GM18867 (cell line): ENCODE measurements around the gene OSBPL5.

Experiments used
- ATAC-seq: cut with Tn5 transposase; IDR thresholded peaks from one replicate; pipeline ENCODE4 v1.9.1; 2021; ENCODE audit warnings: mild to moderate bottlenecking, moderate library complexity; ENCODE audit not compliant: unreplicated experiment

The OSBPL5 gene

GRCh38 chr11:3197878-3198528 lies 32.9 kb upstream of the OSBPL5 start:
- ATAC-seq = no peak

- ATAC-seq = no peak
These were observed 32.1 kb upstream of the OSBPL5 start for GRCh38 chr11:3197044-3197695.

GRCh38 chr11:3196161-3197043 lies 31.3 kb upstream of the OSBPL5 start:
- ATAC-seq = no peak

- no peak for ATAC-seq
These were observed 30.4 kb upstream of the OSBPL5 start for GRCh38 chr11:3195251-3196160.

GRCh38 chr11:3194016-3194816 lies 29.1 kb upstream of the OSBPL5 start:
- no peak for ATAC-seq

GRCh38 chr11:3193373-3194015 lies 28.4 kb upstream of the OSBPL5 start:
- no peak for ATAC-seq

- no peak for ATAC-seq
These were observed 27.6 kb upstream of the OSBPL5 start for GRCh38 chr11:3192511-3193372.

GRCh38 chr11:3191586-3192324 lies 26.6 kb upstream of the OSBPL5 start:
- ATAC-seq = no peak

GRCh38 chr11:3190600-3190999 lies 25.5 kb upstream of the OSBPL5 start:
- no peak for ATAC-seq

GRCh38 chr11:3189886-3190583 lies 24.9 kb upstream of the OSBPL5 start:
- ATAC-seq = no peak

GRCh38 chr11:3189196-3189843 lies 24.2 kb upstream of the OSBPL5 start:
- ATAC-seq = no peak

- no peak for ATAC-seq
These were observed 23.5 kb upstream of the OSBPL5 start for GRCh38 chr11:3188496-3189195.

- no peak for ATAC-seq
These were observed 21.2 kb upstream of the OSBPL5 start for GRCh38 chr11:3186166-3186953.

- no peak for ATAC-seq
These were observed 19.7 kb upstream of the OSBPL5 start for GRCh38 chr11:3184732-3185347.

- no peak for ATAC-seq
These were observed 18.4 kb upstream of the OSBPL5 start for GRCh38 chr11:3183523-3183922.
